GM20000 (cell line): ENCODE data around the gene MORN1.
"Not testable (repeated sequence)": the region's sequence is repeated elsewhere in the genome, so short reads cannot be mapped to it uniquely, and the experiment has no call there.

Experiments used
- DNase-seq: peaks from one replicate; pipeline ENCODE4 v3.0.0; 2012; ENCODE audit warnings: low spot score
- TF ChIP-seq, protein P1 (sequence below): IDR thresholded peaks from 2 replicates; pipeline ENCODE4 v1.5.1; 2012; ENCODE audit warnings: mild to moderate bottlenecking, control low read depth; ENCODE audit errors: extremely low read depth, missing control alignments

MORN1 gene

DNA sequence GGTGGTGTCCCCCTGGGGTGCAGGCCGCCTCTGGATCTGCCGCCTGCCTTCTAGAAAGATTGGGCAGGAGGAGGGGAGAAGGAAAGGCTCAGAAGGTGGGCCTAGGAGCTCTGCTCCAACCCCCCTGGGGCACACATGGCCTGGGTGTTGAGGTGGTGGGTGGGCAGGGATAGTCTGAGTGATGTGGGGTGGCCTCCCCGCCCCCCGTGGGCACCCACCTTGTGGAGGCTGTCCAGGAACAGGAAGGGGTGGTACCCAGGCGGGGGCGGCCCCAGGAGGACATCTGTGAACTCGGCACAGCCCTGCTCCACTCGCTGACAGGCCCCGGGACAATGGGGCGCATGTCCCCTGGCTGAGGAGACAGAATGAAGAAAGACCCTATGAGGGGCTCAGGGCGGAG is 54.9 kb downstream of the MORN1 start:
- TF ChIP-seq, protein P1, sequence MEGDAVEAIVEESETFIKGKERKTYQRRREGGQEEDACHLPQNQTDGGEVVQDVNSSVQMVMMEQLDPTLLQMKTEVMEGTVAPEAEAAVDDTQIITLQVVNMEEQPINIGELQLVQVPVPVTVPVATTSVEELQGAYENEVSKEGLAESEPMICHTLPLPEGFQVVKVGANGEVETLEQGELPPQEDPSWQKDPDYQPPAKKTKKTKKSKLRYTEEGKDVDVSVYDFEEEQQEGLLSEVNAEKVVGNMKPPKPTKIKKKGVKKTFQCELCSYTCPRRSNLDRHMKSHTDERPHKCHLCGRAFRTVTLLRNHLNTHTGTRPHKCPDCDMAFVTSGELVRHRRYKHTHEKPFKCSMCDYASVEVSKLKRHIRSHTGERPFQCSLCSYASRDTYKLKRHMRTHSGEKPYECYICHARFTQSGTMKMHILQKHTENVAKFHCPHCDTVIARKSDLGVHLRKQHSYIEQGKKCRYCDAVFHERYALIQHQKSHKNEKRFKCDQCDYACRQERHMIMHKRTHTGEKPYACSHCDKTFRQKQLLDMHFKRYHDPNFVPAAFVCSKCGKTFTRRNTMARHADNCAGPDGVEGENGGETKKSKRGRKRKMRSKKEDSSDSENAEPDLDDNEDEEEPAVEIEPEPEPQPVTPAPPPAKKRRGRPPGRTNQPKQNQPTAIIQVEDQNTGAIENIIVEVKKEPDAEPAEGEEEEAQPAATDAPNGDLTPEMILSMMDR: no peak
- no peak for DNase-seq

DNA sequence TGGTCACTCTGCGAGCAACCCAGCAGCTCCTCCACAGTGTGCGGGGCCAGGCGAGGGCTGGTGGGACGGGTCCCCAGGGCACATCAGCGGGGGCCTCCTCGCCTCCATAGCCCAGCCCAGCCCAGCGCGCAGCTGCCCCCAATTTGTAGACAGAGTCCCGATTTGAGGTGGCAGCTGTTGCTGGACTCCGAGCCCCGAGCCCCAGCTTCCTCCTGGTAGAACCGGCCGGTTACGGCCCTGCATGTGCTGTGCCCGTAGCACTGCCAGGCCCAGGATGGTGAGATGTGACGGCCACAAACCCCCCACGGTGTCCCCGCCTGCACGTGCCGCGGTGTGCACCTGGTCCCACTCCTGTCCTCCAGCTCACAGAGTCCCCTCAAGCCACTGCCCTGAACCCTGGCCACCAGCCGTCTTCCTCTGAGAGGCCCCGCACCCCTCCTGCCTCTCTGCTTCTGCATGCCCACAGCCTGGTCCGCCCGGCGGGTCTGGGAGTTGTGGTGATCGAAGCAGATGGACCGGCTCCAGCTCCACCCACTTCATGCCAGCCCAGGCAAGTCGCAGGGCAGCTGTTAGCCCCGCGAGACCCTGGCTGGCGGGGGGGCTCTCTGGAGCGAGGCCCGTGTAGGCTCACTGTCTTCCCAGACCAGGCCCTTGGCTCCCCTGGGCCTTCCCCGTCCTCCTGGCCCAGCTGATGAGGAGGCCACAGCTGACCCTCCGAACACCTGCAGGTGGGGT is 55.5 kb downstream of the MORN1 start:
- no peak for DNase-seq
- TF ChIP-seq, protein P1: no peak

DNA sequence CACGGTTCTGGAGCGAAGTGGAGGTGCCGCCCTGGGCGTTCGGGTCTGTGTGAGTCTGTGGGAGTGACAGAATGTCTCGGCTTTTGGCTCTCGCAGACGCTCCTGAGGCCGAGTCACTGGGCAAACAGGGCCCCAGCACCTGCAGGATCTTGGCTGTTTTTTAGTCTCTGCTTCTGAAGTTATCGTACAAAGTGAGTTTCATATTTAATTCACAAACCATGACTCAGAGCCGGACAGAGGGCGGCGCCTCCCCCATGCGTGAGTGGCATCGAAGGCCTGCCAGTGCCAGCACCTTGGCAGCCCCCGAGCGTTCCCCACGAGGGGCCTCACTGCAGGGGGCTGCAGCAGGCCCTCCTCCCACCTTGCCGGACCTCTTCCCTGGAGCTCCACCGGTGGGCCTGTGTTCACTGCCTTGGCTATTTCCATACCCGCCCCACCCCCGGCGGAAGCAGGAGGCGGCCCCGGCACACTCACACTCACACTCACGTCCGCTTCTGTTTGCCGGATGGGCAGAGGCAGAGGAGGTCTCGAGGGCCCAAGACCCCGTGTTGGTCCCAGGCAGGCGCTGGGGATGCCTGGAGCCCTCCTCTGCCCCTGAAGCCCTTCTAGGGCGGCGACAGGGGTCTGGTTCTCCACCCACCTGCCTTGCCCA is 56.3 kb downstream of the MORN1 start:
- DNase-seq: no peak
- TF ChIP-seq, protein P1: no peak

DNA sequence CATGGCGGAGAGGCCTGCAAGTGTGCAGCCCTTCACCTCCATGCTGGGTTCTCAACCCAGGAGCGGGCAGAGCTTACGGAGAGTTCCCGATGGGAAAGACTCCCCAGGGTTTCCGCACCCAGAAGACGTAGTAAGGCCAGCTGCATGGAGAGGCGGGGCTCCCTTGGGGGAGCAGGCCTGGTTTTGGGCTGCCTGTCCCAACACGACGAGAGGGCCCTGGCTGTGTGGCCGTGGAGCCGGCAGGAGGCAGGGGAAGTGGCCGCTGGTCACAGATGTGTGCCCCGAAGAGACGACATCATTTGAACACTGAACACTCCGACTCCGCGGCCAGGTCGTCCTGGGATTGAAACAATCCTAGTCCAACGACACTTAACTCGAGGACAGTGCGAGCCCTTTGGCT is 57.0 kb downstream of the MORN1 start:
- DNase-seq: no peak
- TF ChIP-seq, protein P1: no peak

DNA sequence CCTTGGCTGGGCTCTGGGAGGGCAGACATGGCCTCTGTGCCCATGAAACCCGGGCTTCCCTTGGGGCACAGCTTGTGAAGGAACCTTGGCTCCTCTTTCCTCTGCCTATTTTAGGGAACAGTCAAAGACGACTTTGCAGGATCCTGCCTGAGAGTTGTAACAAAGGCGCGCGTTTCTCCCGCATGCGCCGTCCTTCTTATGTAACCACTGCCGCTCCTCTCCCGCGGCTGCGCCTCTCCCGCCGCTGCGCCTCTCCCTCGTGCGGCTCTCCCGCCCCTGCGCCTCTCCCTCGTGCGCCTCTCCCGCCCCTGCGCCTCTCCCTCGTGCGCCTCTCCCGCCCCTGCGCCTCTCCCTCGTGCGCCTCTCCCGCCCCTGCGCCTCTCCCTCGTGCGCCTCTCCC is 59.8 kb downstream of the MORN1 start:
- not testable (repeated sequence) for DNase-seq

DNA sequence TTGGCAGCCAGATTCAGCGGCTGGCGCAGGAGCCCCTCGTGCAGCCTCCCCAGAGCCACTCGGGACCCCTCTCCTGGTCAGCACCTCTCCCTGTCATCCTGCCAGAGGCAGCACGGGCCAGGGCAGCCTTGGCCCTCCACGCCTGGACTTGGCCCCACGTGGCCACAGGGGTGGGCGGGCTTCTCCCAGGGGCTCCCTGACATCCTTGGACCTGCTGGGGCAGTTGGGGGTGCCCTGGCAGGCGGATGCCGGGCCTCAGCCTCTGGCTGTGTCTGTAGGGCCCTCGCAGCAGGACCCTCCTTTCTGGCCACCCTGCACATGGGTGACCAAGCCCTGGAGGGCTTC is 60.2 kb downstream of the MORN1 start:
- TF ChIP-seq, protein P1: no peak
- DNase-seq: no peak

DNA sequence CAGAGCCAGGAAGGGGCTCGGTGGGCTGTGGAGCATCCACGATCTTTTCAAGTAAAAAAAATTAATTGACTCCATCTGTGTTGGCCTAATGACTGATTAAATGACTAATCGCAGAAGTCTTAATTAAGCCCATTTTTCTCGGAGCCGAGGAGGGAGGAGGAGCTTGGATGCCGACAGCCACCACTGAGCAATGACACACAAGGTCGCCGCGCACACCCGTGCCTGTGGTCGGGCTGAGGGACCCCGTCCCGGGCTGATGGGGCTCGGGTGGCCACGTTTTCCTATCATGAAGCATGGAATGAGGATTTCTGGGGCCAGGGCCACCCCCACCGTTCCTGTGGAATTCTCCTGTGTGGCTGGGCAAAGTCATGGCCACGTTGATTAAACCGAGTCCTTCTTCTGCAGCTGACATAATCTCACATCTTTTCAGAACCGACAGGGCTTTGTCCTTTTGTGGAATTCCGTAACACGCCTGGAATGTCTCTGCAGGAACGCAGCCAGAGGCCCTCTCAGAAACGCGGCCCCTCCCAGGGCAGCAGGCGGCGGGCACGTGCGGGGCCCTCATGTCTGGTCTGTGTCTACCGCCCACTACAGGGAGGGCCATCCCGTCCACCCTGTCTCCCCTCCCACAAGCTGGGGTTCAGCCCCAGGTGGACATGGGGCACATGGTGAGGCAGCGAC is 60.7 kb downstream of the MORN1 start:
- no peak for DNase-seq
- TF ChIP-seq, protein P1: no peak

DNA sequence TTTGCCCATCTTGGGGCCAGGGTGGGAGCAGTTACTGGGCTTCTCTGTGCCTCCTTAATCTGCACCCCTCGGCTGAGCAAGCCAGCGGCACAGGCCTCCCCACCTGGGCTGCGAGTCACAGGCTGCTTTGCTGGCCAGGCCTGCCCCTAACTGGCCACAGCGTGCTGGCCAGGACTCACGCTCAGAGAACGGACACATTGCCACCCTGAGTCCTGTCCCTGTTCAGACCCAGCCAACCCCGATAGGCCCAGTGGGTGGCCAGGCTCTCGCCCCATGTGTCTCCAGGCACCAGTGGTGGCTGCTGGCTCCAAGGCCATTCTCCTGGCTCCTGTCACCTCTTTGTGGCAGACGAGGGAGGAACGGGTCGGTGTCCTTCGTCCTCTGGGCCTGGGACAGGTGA is 61.3 kb downstream of the MORN1 start:
- TF ChIP-seq, protein P1: no peak
- DNase-seq: no peak
